Right cardiac atrium (tissue), 5 donors: ENCODE data around the gene POLR3H. TPM values are rescaled to one million over a fixed set of nuclear protein-coding genes. Genes with fewer than 3 reads are reported as not detected.
A peak's percentile ranks its signal among the peaks of the same experiment; 100 is the strongest.

Source experiments
- ATAC-seq, 2 donors: fragments of 200-7000 bp; cut with Tn5 transposase; one replicate each; pipeline versions ENCODE4 v1.8.0 to v1.9.1; 2020; ENCODE audit warnings: moderate library complexity in 2 of 2, mild to moderate bottlenecking in 1 of 2
- DNase-seq, 3 donors: peaks; one replicate each; pipeline ENCODE4 v3.0.0-alpha.2; 2020
- H3K27ac ChIP-seq: one replicate; pipeline ENCODE4 v1.5.1; 2013; ENCODE audit warnings: mild to moderate bottlenecking, low read length, control low read depth, moderate library complexity
- H3K27me3 ChIP-seq: one replicate; pipeline ENCODE4 v1.6.1; 2013; ENCODE audit not compliant: control insufficient read depth, insufficient read depth
- H3K4me1 ChIP-seq: one replicate; pipeline ENCODE4 v1.6.1; 2013; ENCODE audit warnings: low read length; ENCODE audit not compliant: control insufficient read depth, insufficient read depth
- H3K4me3 ChIP-seq: one replicate; pipeline ENCODE4 v1.5.1; 2013; ENCODE audit warnings: low read length, control low read depth
- H3K9me3 ChIP-seq: one replicate; pipeline ENCODE4 v1.6.1; 2013; ENCODE audit warnings: low read length; ENCODE audit not compliant: control insufficient read depth
- WGBS: extraction: QIAGEN DNeasy Blood & Tissue Kit; methylation state at CpG from one replicate; pipeline ENCODE4 v1.1.7; 2013; 5-methylcytosine and 5-hydroxymethylcytosine counted together
- intact Hi-C, 4 donors: fragments of 100-400 bp; cut with DNase I; formaldehyde crosslinking; loops; one replicate each; pipeline versions ENCODE4 v1.11.0 to v1.14.0; 2022 to 2023
- polyA plus RNA-seq: library from polyadenylated mRNA; stranded (reverse); fragments of 200-250 nt; gene quantifications from one replicate; pipeline ENCODE4 v1.2.3, GENCODE V29; 2013
- total RNA-seq, 4 donors: library from RNA; stranded (reverse); fragmentation: NEBNext Ultra II Directional; extraction: Animal tissue kit (Norgen Biotek cat#: 25700); gene quantifications; one replicate each; pipeline ENCODE4 v1.2.1, GENCODE V29; 2021
- donor health status: healthy with polysubstance abuse.
- donor health status: DM: no; HTN: yes; CAD: no.
- donor health status: DM: no; HTN: no; CAD: no.
- donor health status: DM: no; HTN: yes; CAD: no; lungs with severe emphysema.
- donor health status: DM: yes; HTN: yes; CAD: no.

Gene POLR3H
- total and polyA plus RNA-seq, 5 donors, result 21.0 to 26.7 (median 24.6) TPM

GRCh38 chr22:41538583-41538982 lies 5.7 kb downstream of the POLR3H start:
- DNase-seq, result peak in 1 of 3 donors; percentile 35
- WGBS, result 83% methylated on average over 8 of the region's 8 CpGs
- Histone ChIP-seq H3K4me3 (no peak overlapping the region), H3K27me3 (no peaks in the 10 kb centered on the region), H3K27ac (no peak overlapping the region), H3K9me3 (no peaks in the 10 kb centered on the region), H3K4me1 (no peaks in the 10 kb centered on the region)
- intact Hi-C loops, result no loop called here
- no peak for ATAC-seq

DNA sequence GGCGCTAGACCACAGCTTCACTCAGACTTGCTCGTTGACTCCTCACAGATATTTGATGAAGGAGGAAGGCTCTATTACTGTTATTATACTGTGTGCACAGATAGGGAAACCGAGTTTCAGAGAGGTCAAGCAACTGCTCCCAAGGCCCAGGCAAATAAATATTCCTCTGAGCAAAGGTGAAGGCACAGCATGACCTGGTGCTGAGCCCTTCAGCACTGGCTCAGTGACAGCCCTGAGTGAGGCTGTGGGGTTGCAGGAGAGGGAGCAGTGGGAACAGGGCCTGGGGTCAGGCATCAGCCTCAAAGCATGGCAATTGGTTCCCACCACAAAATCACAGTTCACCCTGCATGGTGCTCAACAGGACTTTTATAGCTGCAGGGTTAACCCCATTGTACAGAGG lies 7.1 kb downstream of the POLR3H start:
- 87% methylated on average over 3 of the region's 3 CpGs for WGBS
- no peaks in the 10 kb centered on the region for H3K4me1 ChIP-seq
- no peak overlapping the region for H3K27ac ChIP-seq
- no peak overlapping the region for H3K4me3 ChIP-seq
- DNase-seq (peak in 1 of 3 donors; percentile 40), ATAC-seq (no peak)
- no peaks in the 10 kb centered on the region for H3K27me3 ChIP-seq
- H3K9me3 ChIP-seq, result no peaks in the 10 kb centered on the region
- intact Hi-C loops, result no loop called here

GRCh38 chr22:41535244-41535643 lies 9.0 kb downstream of the POLR3H start:
- DNase-seq (peak in 1 of 3 donors; percentile 41), ATAC-seq (no peak)
- Histone ChIP-seq H3K27me3 (no peaks in the 10 kb centered on the region), H3K27ac (no peak overlapping the region), H3K4me1 (no peaks in the 10 kb centered on the region), H3K4me3 (no peak overlapping the region), H3K9me3 (no peaks in the 10 kb centered on the region)
- WGBS, result 79% methylated on average over 5 of the region's 5 CpGs
- intact Hi-C loops, result no loop called here

DNA sequence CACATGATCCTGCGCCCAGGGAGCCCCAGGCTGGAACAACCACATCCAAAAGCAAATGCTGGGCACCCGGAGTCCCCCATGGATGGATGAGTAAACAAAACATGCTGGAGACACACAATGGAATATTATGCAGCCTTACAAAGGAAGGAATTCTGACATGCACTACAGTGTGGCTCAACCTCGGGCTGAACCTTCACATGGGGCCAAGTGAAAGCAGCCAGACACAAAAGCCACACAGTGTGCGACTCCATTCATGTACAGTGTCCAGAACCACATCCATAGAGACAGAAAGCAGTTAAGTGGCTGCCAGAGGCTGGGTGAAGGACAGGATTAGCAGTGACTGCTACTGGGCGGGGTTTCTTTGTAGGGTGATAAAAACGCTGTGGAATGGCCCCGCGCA lies 10.1 kb downstream of the POLR3H start:
- DNase-seq, result peak in 1 of 3 donors; percentile 40
- WGBS, result 89% methylated on average over 8 of the region's 8 CpGs
- Histone ChIP-seq H3K9me3 (no peaks in the 10 kb centered on the region), H3K4me3 (no peak overlapping the region), H3K4me1 (no peaks in the 10 kb centered on the region), H3K27ac (no peak overlapping the region), H3K27me3 (no peaks in the 10 kb centered on the region)
- no peak for ATAC-seq
- intact Hi-C loops, result no loop called here

GRCh38 chr22:41532908-41533825 lies 11.1 kb downstream of the POLR3H start:
- intact Hi-C loops, result no loop called here
- no peaks in the 10 kb centered on the region for H3K9me3 ChIP-seq
- no peak overlapping the region for H3K4me3 ChIP-seq
- DNase-seq, result peak; percentile 83 to 91 (median 90)
- no peaks in the 10 kb centered on the region for H3K4me1 ChIP-seq
- WGBS, result 55% methylated on average over 19 of the region's 19 CpGs
- ATAC-seq, result peak; percentile 52 to 61
- no peaks in the 10 kb centered on the region for H3K27me3 ChIP-seq
- H3K27ac ChIP-seq, result peak overlapping the region; percentile 80

DNA sequence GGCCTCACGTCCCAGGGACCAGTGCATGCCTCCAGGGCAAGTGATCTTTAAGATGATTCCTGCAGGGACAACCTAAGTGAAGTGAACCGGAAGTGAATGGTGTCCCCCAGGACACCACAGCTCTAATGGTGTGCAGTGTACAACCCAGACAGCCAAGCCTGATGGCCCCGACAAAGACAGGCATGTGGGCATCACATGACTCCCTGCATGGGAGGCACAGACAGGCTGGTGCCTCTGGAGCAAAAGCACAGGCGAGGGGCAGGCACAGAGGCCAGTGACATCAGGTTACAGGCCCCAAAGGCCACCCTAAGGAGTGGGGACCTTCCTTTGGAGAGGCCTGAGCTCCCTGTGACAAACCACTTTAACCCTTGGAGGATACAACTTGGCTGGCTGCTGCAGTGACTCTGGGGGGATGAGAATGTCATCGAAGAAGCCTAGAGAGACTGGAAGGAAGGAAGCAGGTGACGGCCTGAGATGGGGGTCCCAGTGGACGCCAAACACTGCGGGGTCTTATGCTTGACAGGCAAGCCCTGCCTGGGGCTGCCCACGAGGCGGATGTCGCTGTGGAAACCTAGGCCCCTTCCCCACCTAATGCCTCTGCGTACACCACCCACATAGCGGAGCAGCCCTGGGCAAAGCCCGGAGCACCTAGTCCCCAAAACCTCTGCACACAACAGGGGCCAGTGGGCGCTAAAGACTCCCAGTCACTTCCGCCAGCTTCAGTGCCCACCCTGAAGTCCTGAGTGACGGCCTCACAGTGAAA lies 12.4 kb downstream of the POLR3H start:
- DNase-seq, result peak in 1 of 3 donors; percentile 56
- Histone ChIP-seq H3K9me3 (no peaks in the 10 kb centered on the region), H3K27me3 (no peaks in the 10 kb centered on the region), H3K4me3 (no peak overlapping the region), H3K4me1 (no peaks in the 10 kb centered on the region), H3K27ac (peak overlapping the region; percentile 34)
- WGBS, result 83% methylated on average over 17 of the region's 17 CpGs
- ATAC-seq, result peak; percentile 2 to 6
- intact Hi-C loops, result no loop called here

DNA sequence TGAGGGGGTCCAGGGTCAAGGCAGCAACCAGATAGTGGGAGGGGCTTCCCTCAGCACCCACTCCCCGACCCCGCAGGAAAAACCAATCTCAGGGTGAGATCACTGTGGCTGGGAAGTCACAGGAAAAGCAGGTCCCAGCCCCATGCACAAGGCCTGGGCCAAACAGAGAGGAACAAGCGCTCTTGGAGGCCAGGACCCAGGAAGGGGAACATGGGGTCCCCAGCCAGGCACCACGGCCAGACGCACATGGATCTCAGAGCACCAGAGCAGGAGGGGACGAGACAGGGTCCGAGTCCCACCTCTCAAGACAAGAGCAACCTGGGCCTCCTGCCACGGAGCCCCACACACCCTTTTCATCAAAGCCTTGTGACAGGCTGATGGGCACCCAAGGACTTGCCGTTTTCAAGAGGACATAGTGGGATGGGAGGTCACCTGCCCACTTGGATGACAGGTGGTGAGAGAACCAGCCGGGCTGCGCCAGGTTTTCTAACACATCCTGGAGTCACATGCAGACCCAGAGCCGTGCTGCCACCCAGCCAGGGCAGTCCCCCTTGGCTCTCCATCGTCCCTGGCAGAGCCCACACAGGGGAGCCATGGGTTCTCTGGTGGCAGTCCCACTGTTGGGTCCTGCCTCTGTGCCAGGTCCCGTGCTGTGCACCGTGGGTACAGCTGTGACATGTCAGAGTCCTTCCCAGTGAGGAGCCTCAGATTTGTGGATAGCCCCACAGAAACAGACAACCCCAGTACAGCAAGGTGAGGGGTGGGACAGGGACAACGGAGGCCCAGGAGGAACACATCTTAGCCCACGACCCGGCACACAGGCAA lies 13.2 kb downstream of the POLR3H start:
- DNase-seq (peak in 1 of 3 donors; percentile 53), ATAC-seq (peak in 1 of 2 donors; percentile 1)
- peak overlapping the region; percentile 34 for H3K27ac ChIP-seq
- intact Hi-C loops, result no loop called here
- no peaks in the 10 kb centered on the region for H3K27me3 ChIP-seq
- no peaks in the 10 kb centered on the region for H3K4me1 ChIP-seq
- 71% methylated on average over 18 of the region's 18 CpGs for WGBS
- H3K4me3 ChIP-seq, result no peak overlapping the region
- no peaks in the 10 kb centered on the region for H3K9me3 ChIP-seq

DNA sequence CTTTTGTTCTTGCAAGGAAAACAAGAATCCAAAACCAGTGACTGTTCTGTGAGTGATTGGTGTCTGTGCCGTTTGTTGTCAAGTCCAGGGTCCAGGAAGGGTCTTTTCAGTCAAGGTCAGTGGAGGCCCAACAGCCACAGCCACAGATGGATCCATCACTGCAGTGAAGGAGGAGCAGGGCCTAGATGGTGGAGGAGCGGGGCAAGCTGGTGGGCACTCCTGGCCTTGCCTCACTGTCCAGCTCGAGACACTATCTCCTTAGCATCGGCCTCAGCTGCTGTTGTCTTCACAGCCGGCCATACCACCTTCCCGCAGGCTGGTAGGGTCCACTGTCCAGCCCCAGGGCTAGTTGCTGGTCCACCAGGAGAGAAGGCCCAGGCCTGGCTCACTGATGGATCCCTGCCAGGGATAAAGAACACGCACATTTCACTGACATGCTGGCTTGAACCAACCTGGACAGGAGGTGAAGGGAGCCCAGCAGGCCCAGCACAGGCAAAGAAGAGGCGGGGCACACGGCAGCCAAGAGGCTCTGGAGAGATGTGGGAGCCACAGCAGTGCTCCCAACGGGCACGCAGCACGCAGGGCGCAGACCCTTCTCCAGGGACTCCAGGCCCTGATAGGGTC lies 15.2 kb downstream of the POLR3H start:
- 73% methylated on average over 13 of the region's 13 CpGs for WGBS
- no peak for ATAC-seq

DNA sequence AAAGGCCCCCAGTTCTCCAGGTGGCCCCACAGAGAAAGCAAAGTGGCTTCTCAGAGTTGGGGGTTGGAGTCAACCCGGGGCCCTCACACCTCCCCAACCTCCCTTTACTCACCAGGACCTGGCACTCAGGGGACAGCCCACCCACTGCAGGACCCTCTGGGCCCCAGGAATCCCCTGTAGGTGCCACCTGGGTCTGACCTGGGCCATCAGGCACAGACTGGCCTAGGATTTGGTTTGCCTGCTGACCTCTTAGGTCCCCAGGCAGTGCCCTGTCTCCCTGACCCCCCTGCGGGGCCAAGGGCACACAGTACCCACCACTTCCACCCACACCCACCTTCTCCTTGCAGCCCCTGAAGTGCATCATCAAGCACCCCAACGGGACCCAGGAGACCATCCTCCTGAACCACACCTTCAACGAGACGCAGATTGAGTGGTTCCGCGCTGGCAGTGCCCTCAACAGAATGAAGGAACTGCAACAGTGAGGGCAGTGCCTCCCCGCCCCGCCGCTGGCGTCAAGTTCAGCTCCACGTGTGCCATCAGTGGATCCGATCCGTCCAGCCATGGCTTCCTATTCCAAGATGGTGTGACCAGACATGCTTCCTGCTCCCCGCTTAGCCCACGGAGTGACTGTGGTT lies 16.0 kb downstream of the POLR3H start:
- intact Hi-C loops, result loop anchor here in 1 of 4 donors (5.0 kb wide), 1 partner anchor 126 kb away; no protein-coding TSS in a partner anchor
- no peak for DNase-seq
- no peak overlapping the region for H3K27ac ChIP-seq

More for the DNA sequence above, 15.2 kb downstream of the POLR3H start:
- no peak overlapping the region for H3K4me3 ChIP-seq
- peaks cover 4% of the 10 kb centered on the region for H3K4me1 ChIP-seq
- H3K27ac ChIP-seq, result no peak overlapping the region
- DNase-seq, result no peak
- no peaks in the 10 kb centered on the region for H3K9me3 ChIP-seq
- no peaks in the 10 kb centered on the region for H3K27me3 ChIP-seq
- intact Hi-C loops, result loop anchor here in 1 of 4 donors (5.0 kb wide), 1 partner anchor 127 kb away; no protein-coding TSS in a partner anchor

More for the DNA sequence above, 16.0 kb downstream of the POLR3H start:
- 79% methylated on average over 16 of the region's 16 CpGs for WGBS
- no peak overlapping the region for H3K4me3 ChIP-seq
- no peaks in the 10 kb centered on the region for H3K27me3 ChIP-seq
- peaks cover 12% of the 10 kb centered on the region for H3K4me1 ChIP-seq
- H3K9me3 ChIP-seq, result no peaks in the 10 kb centered on the region
- no peak for ATAC-seq
